Panc1 (cell line): ENCODE measurements around the gene CHRNA1.

Source experiments
- CTCF ChIP-seq: fragments of 450-650 bp; IDR thresholded peaks from 2 replicates; pipeline ENCODE4 v1.5.1; 2017; ENCODE audit warnings: mild to moderate bottlenecking
- POLR2AphosphoS5 ChIP-seq: IDR thresholded peaks from 2 replicates; pipeline ENCODE4 v1.6.1; 2012; ENCODE audit warnings: mild to moderate bottlenecking, low read depth, low read length, moderate library complexity
- SIN3A ChIP-seq: IDR thresholded peaks from 2 replicates; pipeline ENCODE4 v1.6.1; 2012; ENCODE audit warnings: low read depth, mild to moderate bottlenecking, low read length, moderate library complexity, borderline replicate concordance; ENCODE audit not compliant: insufficient read depth
- TF ChIP-seq, protein P1 (sequence below), 2 experiments: IDR thresholded peaks; 2 replicates each; pipeline ENCODE4 v1.6.1; 2011 to 2012; ENCODE audit warnings: low read depth in 2 of 2, control low read depth in 1 of 2, low read length in 1 of 2, mild to moderate bottlenecking in 1 of 2, moderate library complexity in 1 of 2; ENCODE audit not compliant: insufficient read depth in 1 of 2

DNA sequence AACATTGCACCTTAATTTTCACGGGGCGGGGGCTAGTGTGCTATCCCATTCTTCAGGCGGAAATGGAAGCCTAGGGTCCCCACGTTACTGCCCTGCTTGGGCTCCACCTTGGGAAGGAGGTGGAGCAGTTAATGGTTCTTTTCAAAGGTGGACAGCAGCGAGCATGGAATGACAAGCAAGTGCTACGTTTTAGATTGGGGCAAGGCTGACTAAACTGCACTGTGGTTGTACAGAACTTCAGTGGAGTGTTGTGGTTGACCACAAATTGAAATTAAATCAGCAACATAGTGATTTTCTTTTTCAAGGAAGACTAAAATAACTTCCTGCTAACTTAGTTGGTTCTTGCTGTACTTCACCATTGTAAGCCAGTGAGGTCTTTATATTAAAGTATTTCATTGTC is 47.0 kb downstream of the CHRNA1 start:
- TF ChIP-seq CTCF, result no peak
- no peak for TF ChIP-seq SIN3A
- TF ChIP-seq, protein P1, sequence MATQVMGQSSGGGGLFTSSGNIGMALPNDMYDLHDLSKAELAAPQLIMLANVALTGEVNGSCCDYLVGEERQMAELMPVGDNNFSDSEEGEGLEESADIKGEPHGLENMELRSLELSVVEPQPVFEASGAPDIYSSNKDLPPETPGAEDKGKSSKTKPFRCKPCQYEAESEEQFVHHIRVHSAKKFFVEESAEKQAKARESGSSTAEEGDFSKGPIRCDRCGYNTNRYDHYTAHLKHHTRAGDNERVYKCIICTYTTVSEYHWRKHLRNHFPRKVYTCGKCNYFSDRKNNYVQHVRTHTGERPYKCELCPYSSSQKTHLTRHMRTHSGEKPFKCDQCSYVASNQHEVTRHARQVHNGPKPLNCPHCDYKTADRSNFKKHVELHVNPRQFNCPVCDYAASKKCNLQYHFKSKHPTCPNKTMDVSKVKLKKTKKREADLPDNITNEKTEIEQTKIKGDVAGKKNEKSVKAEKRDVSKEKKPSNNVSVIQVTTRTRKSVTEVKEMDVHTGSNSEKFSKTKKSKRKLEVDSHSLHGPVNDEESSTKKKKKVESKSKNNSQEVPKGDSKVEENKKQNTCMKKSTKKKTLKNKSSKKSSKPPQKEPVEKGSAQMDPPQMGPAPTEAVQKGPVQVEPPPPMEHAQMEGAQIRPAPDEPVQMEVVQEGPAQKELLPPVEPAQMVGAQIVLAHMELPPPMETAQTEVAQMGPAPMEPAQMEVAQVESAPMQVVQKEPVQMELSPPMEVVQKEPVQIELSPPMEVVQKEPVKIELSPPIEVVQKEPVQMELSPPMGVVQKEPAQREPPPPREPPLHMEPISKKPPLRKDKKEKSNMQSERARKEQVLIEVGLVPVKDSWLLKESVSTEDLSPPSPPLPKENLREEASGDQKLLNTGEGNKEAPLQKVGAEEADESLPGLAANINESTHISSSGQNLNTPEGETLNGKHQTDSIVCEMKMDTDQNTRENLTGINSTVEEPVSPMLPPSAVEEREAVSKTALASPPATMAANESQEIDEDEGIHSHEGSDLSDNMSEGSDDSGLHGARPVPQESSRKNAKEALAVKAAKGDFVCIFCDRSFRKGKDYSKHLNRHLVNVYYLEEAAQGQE (IDR thresholded peaks at IDR 0.05; ENCODE audit: insufficient read depth in 1 of 2, low read depth in 2 of 2, low read length in 1 of 2), result no peak
- TF ChIP-seq POLR2AphosphoS5, result no peak
